GM19025 (cell line): ENCODE results near the gene SMARCE1.

ENCODE experiments used
- ATAC-seq: cut with Tn5 transposase; IDR thresholded peaks from one replicate; pipeline ENCODE4 v1.9.1; 2021; ENCODE audit warnings: mild to moderate bottlenecking, low read depth, moderate library complexity; ENCODE audit not compliant: unreplicated experiment

Gene SMARCE1

DNA sequence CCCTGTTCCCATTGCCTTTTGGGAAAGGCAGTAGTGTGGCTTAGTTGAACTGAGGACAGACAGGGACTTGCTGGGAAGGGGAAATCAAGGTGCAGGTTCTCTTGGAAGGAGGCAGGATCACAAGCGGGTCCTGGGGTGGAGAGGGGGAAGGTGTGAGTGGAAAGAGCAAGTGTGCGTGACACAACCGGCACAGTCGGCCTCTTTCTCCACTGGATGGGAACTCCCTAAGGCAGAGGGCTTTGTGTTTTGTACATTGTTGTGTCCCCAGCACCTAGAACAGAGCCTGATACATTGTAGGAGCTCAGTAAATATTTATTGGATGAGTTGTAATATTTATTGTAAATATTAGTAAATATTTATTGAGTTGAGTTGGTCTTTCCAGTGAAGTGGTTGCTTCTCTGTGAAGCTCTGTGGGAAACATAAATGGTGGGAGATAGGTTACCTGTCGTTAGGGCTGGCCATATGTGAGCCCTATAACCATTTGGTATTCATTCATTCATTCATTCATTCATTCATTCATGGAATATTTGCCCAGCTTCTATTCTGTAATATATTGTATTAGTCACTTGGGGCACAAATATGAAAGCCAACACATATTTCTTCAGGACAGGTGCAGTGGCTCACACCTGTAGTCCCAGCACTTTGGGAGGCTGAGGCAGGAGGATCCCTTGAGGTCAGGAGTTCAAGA lies 34.0 kb downstream of the SMARCE1 start:
- ATAC-seq, result no peak

DNA sequence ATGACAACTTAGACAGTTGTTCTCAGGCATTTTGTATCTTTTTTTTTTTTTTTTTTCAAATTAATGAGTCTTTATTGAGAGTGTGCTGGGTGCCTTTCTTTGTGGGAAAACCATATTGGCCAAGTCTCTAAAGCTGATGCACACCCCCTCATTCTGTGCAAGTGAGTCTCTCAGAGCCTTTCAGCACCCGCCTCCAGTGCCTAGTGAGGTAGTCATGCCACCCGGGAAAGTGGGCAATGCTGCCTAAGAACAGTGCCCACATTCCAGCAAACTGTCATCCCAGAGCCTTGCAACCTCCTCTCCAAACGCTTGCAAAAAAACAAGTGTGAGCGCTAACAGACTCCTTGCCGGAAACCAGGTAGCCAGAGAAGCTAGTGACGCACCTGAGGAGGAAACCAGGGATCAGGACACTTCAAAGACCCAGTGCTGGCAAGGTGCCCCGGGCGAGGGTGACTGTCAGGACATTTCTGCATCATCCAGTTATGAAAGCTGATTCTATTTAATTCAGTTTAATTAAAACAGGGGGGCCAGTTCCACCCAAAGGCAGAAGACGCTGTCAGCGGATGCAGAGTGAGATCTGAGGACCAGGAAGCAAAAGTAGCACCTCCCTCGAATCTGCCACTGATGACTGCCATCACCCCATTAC lies 34.9 kb downstream of the SMARCE1 start:
- no peak for ATAC-seq

DNA sequence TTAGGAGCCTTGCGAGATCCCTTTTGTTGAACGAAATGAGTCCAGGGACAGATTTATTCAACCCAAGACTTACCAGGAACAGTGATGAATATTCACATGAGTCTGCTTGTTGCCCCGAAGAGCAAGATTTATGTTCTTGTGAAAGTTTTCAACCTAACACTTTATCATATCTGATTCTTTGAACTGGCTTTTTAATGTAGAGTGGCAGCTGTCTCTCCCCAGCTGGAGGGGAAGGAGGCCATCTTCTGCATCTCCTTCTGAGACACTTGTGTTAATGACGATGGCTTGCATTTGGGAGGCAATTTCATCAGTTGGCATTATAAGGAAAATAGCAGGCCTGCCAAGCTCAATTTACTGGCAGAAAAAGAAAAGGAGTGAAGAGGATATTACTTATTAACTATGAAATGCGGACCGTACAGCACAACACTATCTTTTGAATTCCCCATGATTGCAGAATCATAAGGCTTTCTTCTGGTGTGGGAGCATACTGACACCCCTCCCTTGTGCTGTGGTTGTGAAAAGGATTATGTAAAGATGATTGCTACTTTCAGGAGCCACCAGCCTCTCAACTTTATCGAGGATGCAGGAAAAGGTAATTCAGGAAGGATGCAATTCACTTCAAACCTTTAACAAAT lies 35.7 kb downstream of the SMARCE1 start:
- no peak for ATAC-seq

DNA sequence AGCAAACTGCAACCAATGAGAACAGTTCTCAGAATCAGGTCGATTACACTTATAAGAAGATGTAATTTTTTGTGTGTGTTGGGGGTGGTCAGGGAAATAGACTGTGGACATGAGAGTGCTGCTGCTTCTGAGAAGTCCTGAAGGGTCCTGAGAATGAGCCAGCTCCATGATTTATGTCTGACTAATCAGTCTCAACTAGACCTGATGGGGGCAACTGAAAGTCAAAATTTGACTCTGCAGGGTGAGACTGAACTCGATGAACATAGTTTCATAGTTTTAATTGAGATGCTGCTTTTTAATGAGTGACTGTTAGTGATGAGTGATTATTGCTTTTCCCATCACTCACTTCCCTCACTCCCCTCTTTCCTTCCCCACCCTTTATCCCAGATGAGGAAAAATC lies 37.3 kb downstream of the SMARCE1 start:
- no peak for ATAC-seq

DNA sequence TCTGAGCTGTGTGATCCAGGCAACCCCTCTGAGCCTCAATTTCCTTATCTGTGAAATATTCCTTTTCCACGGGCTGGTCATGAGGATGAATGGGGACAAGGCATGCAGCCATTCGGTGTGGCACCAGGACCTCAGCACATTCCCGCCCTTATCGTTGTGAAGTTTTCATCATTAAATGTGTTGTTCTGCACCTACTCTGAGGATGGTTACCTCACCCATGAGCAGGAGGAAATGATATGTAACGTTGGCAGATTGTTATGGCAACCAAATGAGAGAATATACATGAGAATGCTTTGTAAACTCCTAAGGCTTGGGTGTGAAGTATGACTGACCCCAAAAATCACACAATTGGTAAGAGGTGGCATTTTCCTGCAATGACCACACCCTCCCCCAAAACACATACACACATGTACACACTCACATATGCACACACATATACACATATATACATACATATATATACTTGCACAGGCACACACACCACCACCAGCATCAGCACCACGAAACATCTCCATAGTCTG lies 39.5 kb downstream of the SMARCE1 start:
- ATAC-seq, result no peak

DNA sequence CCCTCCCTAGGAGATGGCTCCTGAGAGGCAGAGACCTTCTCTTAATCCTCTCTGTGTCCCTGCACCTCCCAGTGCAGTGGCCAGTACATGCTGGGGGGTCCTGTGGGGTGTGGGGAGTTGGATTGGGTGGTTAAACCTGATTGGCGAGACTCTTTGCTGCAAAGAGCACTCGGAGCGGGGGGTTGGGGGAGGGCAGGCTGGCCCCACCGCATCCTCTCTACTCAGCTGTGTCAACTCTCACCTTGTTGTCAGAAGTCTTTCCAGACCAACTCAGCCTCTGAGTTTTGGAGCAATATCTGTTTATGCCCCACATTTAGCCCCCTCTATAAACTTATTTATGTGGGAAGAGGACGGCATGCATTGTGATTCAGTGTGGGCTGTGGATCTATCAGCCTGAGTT lies 40.0 kb downstream of the SMARCE1 start:
- ATAC-seq, result no peak

DNA sequence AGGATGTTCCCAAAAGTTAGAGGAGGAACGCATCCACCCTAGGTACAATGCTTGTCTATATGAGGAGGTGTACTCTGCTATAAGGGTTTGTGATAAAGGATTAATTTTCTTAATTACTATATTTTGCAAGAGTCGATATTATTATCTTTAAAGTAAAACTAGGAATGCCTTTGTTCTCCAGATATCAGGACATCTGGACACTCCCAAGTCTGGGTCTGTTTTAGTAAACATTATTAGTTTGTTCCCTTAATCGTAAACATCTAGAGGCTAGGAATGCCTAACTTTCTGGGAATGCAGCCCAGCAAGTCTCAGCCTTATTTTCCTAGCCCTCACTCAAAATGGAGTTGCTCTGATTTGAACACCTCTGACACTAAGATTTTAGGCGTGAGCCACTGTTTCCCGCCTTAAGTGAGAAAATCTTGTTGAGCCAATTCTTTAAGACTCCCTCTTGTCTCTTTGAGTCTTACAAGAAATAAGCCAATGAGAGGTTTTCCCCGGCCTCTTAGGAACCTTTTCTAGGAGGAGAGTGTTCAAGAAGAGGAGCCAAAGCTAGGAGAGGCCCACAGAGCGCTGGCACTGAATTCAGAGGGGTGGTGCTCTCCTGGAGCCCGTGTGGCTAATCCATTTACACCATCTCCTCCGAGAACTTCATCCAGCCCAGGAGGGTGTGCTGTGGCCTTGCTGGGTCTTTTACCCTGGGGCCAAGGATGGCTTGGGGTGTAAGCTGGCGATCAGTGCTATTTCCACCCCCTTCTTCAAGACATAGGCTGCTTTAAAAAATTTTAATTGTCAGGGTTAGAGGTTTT lies 40.9 kb downstream of the SMARCE1 start:
- no peak for ATAC-seq

DNA sequence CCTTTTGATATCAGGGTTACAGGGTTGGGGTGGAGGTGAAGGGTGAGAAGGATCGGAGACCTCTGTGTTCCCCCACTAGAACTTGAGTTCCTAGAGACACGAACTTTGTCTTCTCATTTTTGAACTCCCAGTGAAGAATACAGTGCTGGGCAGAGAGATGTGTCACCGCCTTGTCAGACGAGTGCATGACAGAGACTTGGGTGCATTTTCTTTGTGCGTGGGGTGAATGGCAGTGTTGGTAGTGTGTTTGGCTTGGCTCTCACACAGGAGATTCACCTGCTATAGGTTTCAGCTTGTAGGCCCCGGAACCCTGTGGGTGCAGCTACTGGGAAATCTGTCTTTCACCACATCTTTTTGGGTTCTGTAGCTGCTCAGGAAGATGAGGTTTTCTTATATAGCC lies 42.3 kb downstream of the SMARCE1 start:
- no peak for ATAC-seq

DNA sequence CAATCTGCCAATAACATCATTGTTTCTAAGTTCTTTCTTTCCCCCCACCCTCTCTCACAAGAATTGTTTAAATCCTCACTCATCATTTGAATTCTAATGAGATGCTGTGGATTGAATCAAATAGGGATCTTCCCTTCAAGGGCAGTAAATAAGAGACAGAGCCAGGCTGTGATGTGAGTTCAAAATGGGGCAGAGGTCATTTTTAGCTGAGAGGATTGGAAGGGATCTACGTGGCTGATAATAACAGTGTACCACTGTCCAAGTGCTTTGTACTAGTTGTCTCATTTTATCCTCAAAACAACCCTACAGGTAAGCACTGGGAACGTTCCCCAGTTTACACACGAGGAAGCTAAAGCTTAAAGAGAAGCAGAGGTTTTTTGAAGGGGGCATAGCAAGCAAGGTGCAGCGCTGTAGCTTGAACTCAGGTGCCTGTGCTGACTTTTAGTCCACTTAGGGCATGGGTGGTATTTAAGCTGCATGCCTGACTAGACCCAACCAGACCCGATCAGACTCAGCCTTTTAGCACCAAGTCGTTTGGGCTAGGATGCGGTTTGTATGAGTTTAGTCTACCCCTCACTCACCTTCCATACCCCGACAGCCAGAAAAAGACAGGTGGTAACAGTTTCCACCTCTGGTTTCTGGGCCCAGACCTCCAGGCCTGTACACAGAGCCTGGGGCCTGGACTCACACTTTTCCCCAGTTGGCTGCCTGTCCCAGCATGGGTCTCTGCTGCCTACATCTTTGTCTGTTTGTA lies 43.1 kb downstream of the SMARCE1 start:
- ATAC-seq, result no peak

DNA sequence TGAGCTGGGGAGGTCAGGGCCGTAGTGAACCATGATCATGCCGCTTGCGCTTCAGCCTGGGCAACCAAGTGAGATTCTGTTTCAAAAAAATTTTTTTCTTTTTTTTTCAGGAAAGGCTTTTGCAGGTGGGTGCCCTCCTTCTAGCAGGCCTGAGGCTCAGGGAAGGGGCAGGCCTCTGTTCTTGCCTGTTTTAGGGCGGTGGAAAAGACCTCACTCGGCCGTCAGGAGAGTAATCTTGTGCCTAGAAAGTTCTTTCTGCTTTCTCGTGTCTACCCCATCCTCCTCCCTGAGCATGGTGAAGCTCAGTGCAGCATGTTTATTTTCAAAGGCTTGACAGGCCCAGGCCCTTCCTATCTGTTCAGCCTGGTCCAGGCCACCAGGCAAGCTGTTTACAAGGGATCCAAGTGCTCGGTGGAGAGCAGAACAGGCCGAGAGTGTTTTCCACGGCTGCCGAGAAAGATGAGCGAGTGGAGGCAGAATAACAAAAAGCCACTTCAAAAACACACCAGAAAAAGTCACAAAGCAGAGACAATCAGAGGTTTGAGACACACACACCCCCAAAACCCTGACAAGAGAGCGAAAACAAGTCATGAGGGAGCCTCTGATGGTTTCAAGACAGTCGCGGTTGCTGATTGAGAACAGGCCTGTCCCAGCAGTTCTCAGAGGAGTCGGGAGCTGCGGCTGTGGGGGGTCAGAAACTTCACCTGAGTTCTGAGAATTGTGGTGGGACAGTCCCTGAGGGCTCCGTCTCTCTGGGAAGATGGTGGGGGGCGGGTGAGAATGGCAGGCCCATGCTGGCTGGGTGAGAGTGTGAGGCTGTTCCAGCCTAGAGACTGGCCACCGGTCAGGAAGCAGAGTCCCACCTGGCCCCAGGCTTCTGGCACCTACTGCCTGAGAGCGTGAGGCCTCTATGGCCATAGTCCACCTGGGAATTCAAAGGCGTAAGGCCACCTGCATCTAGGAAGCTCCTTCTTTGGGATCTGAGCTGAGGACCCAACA lies 44.9 kb downstream of the SMARCE1 start:
- no peak for ATAC-seq

DNA sequence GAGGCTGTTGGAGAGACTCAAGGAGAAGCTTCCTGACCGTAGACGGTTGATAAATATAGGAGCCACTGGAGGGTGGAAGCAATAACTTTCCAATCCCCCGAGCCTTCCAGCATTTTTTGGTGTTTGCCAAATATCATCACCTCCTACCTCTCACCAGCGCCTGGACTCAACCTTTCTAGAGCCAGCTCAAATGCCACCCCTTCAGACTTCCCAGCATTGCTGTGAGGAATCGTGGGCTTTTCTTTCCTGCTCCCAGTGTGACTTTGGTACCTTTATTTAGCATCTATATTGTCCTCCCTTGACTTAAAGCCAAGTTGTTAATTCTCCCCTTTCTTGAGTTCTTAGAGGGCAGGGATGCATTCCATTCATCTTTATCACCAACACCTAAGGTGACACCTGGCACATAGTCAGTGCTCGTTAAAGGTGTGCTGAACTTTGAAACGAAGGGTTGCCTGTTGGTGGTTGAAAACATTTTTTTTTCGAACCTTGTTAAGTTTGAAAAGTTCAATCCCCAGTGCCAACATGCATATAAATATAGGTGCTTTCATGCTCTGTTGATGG lies 47.1 kb downstream of the SMARCE1 start:
- ATAC-seq, result no peak

DNA sequence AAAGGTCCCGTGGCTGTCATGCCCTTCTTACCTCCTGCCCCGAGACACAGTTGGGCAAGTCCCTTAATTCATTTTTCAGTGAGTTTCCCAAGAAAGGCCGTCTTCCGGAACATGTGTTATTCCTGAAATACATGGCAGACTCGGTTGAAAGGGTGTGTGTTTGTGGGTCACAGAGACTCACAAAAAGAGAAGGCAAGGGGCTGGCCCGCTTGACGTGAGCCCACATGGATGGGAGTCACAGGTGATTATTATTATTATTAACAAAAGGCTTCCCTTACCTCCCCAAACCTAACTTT lies 48.2 kb downstream of the SMARCE1 start:
- no peak for ATAC-seq

DNA sequence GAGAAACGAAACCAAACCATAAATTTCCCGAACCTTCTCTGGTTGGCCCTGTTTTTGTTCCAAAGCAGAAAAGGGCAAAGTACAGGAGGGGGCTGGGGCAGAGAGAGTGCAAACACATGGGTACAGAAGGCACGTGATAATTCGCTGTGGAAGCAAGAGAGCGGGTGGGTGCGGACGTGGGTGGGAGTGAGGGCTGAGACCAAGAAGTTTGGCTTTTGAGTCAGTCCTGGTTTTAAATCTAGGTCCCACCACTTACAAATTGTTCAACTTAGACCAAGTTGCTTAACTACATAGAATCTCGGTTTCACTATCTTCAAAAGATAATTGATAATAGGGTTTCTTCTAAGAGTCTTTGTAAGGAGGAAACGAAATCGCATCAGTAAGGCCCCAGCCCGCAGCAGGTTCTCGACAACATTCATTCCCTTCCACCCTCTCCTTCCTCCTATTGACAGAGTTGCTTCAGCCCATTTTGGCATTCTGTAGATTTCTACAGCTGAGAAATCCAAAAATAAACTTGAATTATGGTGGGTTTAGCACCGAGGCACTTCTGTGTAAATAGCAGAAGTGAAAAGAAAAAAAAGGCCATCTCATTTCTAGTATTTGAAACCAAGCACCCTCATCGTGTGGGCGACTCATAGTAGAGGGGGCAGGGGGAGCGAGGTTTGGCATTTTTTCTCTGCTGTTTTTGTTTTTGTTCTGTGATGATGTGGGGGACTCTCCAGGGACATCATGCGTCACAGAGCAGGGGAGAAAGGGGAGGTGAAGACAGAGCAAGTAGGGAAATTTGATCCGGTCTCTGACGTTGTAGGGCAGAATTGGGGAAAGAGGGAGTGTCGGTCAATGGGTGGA lies 48.8 kb downstream of the SMARCE1 start:
- ATAC-seq, result peak; percentile 57

DNA sequence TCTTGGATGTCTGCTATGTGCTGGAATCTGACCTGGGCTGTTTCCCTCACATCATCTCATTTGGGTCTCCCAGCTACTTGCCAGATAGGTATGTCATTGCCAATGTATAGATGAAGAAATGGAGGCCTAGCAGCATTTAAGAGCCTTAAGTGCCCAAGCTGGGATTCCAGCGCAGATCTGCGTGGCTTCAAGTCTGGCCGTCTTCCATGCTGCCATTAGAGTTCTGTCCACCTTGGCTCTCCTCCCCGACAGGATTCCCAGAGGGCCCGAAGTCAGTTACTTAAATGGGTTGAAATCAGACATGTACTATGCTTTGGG lies 49.4 kb downstream of the SMARCE1 start:
- ATAC-seq, result no peak

DNA sequence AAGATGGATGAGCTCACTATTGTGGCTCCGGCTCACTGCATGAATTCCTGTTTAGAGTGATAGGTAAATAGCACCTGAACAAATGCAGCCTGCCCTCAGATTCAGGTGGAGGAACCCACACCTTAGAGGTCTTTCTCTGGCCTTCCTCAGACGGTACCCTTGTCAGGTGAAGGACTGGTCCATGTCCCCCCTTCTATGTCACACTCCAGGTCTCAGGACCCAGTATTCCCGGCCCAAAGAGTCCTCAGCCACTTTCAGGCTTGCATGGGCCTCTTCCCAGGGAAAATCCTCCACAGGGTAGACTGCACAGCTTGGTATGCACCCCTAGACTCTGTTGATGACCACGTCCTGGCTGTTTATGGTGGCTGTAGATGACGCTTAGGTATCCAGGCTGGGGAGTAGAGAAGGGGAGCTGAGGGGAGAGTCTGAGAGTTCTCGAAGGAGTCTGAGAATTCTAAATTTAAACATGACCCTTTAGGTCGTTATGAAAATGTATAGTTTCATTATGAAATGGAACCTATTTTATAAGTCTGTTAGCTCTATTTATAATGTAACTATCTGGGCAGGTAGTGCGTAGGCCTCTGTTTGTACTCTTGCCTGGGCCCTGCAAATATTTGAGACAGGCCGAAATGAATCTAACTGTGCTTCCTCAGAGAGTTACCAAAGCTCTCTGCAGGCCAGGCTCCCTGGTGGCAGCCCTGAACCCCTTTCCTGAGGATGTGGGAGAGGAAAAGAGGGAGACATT lies 49.9 kb downstream of the SMARCE1 start:
- no peak for ATAC-seq

DNA sequence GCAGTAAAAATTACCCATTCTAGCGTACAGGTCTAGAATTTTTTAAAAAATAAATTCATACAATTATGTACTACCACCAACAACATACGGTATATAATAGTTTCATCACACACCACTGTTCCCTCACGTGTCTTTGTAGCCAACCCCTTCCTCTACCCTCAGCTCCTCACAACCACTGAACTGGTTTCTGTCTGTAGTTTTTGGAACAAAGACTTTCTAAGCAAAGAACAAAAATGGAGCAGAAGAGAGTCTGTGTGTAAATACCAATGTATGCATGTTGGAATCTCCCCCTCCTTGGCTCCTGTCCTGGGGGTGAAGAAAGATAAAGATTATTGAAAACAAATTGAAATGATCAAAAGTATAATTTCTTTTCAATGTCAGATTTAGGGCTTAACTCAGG lies 50.5 kb downstream of the SMARCE1 start:
- ATAC-seq, result no peak

DNA sequence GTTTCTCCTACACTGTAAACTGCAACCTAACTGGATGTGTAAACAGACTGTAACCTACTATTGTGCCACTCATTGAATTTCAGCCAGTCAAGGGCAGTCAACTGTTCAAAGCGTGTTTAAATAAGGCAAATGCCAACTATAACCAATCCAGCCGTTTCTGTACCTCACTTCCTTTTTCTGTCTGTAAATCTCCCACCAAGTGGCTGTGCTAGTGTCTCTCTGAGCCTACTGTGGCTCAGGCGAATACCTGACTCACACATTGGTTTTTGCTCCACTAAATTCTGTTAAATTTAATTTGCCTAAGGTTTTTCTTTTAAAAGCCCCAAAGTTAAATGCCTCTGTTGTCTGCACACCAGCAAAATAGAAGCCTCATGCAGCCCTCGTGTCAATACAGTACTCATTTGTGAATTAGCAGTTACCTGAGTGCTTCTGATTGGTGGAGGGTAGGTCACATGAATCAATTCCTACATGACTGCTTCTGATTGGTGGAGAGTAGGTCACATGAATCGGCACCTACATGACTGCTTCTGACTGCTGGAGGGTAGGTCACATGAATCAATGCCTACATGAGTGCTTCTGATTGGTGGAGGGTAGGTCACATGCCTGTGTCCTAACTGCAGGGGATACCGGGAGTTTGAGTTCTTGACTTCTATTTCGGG lies 51.2 kb downstream of the SMARCE1 start:
- ATAC-seq, result no peak
